ENCODE data around the gene PSMG3.

PSMG3 gene

DNA sequence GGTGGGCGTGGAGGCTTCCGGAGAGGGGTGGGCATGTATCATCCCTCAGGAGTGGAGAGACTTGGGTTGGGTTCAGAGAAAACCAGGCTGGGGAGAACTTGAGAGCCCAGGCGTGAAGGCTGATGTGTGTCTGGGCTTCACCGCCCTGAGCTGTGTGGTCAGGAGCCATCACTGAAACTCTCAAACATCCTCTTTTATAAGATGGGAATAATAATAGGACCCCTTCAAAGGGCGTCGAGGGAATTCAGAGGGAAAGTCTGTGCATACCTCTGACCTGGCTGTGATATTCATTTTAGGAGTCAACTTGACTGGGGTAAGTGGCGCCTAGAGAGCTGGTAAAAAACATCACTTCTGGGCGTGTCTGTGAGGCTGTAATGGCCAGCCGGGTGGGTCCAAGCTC is 21.1 kb upstream of the PSMG3 start:
- no peak overlapping the region for H3K9ac ChIP-seq
- no peaks in the 10 kb centered on the region for H4K20me1 ChIP-seq (ENCODE audit: insufficient read depth)
- no peak overlapping the region for H3K4me3 ChIP-seq (IDR thresholded peaks at IDR 0.05; ENCODE audit: insufficient read depth, low read depth, low read length)
- H3K4me1 ChIP-seq (ENCODE audit: low read depth, poor library complexity, severe bottlenecking): no peaks in the 10 kb centered on the region
- H3K27me3 ChIP-seq (ENCODE audit: insufficient read depth, low read depth): peaks cover 87% of the 10 kb centered on the region
- no peaks in the 10 kb centered on the region for H3K79me2 ChIP-seq (ENCODE audit: insufficient read depth, low read depth)
- no peak overlapping the region for H3K4me2 ChIP-seq
- no peaks in the 10 kb centered on the region for H3K36me3 ChIP-seq (ENCODE audit: insufficient read depth)
- TF ChIP-seq, protein P1, sequence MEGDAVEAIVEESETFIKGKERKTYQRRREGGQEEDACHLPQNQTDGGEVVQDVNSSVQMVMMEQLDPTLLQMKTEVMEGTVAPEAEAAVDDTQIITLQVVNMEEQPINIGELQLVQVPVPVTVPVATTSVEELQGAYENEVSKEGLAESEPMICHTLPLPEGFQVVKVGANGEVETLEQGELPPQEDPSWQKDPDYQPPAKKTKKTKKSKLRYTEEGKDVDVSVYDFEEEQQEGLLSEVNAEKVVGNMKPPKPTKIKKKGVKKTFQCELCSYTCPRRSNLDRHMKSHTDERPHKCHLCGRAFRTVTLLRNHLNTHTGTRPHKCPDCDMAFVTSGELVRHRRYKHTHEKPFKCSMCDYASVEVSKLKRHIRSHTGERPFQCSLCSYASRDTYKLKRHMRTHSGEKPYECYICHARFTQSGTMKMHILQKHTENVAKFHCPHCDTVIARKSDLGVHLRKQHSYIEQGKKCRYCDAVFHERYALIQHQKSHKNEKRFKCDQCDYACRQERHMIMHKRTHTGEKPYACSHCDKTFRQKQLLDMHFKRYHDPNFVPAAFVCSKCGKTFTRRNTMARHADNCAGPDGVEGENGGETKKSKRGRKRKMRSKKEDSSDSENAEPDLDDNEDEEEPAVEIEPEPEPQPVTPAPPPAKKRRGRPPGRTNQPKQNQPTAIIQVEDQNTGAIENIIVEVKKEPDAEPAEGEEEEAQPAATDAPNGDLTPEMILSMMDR (conservative IDR thresholded peaks at IDR 0.05; ENCODE audit: low read depth, low read length): no peak
- H3K27ac ChIP-seq: no peak overlapping the region
- H2AFZ ChIP-seq (ENCODE audit: low read depth): no peak overlapping the region

DNA sequence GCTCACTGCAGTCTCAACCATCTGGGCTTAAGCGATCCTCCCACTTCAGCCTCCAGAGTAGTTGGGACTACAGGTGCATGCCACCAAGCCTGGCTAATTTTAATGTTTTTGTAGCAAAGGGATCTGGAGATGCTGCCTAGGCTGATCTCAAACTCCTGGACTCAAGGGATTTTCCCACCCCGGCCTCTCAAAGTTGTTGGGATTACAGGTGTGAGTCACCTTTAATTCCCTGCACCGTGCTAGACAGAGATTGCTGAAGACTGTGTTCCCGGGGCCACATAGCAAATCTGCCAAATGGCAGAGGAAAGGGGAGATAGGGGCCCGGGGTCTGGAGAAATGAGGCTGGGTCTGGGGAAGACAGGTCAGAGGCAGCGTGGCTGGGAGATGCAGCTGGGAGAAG is 20.6 kb upstream of the PSMG3 start:
- Histone ChIP-seq H4K20me1 (ENCODE audit: insufficient read depth) (no peaks in the 10 kb centered on the region), H3K27me3 (ENCODE audit: insufficient read depth, low read depth) (peaks cover 87% of the 10 kb centered on the region), H3K4me3 (IDR thresholded peaks at IDR 0.05; ENCODE audit: insufficient read depth, low read depth, low read length) (no peak overlapping the region), H3K4me1 (ENCODE audit: low read depth, poor library complexity, severe bottlenecking) (no peaks in the 10 kb centered on the region), H3K79me2 (ENCODE audit: insufficient read depth, low read depth) (no peaks in the 10 kb centered on the region), H3K36me3 (ENCODE audit: insufficient read depth) (no peaks in the 10 kb centered on the region), H3K9ac (no peak overlapping the region), H2AFZ (ENCODE audit: low read depth) (no peak overlapping the region), H3K27ac (no peak overlapping the region), H3K4me2 (no peak overlapping the region)
- TF ChIP-seq, protein P1 (conservative IDR thresholded peaks at IDR 0.05; ENCODE audit: low read depth, low read length): no peak

- no peaks in the 10 kb centered on the region for H4K20me1 ChIP-seq (ENCODE audit: insufficient read depth)
- no peaks in the 10 kb centered on the region for H3K36me3 ChIP-seq (ENCODE audit: insufficient read depth)
- no peaks in the 10 kb centered on the region for H3K4me1 ChIP-seq (ENCODE audit: low read depth, poor library complexity, severe bottlenecking)
- H3K27me3 ChIP-seq (ENCODE audit: insufficient read depth, low read depth): peaks cover 91% of the 10 kb centered on the region
- no peaks in the 10 kb centered on the region for H3K79me2 ChIP-seq (ENCODE audit: insufficient read depth, low read depth)
- no peak overlapping the region for H3K4me3 ChIP-seq (IDR thresholded peaks at IDR 0.05; ENCODE audit: insufficient read depth, low read depth, low read length)
- H3K27ac ChIP-seq: no peak overlapping the region
- TF ChIP-seq, protein P1 (conservative IDR thresholded peaks at IDR 0.05; ENCODE audit: low read depth, low read length): no peak
- no peak overlapping the region for H2AFZ ChIP-seq (ENCODE audit: low read depth)
- H3K4me2 ChIP-seq: no peak overlapping the region
- no peak overlapping the region for H3K9ac ChIP-seq
Observed at GRCh38 chr7:1588978-1589377, 19.1 kb upstream of the PSMG3 start.

DNA sequence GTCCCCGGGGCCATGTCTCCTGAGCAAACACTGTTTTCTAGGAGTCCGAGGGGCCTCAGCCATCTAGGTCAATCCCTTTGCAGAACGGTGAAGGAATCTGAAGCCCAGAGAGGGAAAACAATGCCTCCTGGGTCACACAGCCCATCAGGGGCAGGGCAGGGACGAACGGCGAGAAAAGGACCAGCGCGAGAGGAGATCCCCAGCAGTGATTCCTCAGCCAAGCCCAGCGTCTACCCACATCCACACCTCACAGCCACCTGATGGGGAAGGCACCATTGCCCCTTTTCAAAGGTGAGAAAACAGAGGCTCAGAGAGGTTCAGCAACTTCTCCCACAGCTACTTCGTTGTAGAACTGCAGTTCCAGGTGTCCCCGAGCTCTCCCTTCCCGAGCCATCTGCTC is 17.9 kb upstream of the PSMG3 start:
- H3K79me2 ChIP-seq (ENCODE audit: insufficient read depth, low read depth): no peaks in the 10 kb centered on the region
- no peaks in the 10 kb centered on the region for H3K4me1 ChIP-seq (ENCODE audit: low read depth, poor library complexity, severe bottlenecking)
- peaks cover 93% of the 10 kb centered on the region for H3K27me3 ChIP-seq (ENCODE audit: insufficient read depth, low read depth)
- H3K4me2 ChIP-seq: no peak overlapping the region
- H2AFZ ChIP-seq (ENCODE audit: low read depth): no peak overlapping the region
- H4K20me1 ChIP-seq (ENCODE audit: insufficient read depth): no peaks in the 10 kb centered on the region
- H3K4me3 ChIP-seq (IDR thresholded peaks at IDR 0.05; ENCODE audit: insufficient read depth, low read depth, low read length): no peak overlapping the region
- H3K9ac ChIP-seq: no peak overlapping the region
- no peak overlapping the region for H3K27ac ChIP-seq
- TF ChIP-seq, protein P1 (conservative IDR thresholded peaks at IDR 0.05; ENCODE audit: low read depth, low read length): no peak
- H3K36me3 ChIP-seq (ENCODE audit: insufficient read depth): no peaks in the 10 kb centered on the region
